Eye (tissue), 1 donor: ENCODE results near the gene MRNIP.

ENCODE experiments used
- DNase-seq: peaks from one replicate; pipeline ENCODE4 v3.0.0-alpha.2; 2015

Gene MRNIP

GRCh38 chr5:179788193-179788854 is 70.3 kb downstream of the MRNIP start:
- no peak for DNase-seq
